Lung (tissue), 12 donors: ENCODE results near the gene SIK1. TPM values are rescaled to one million over a fixed set of nuclear protein-coding genes. Genes with fewer than 3 reads are reported as not detected.

Experiments
- ATAC-seq: fragments of 200-7000 bp; cut with Tn5 transposase; one replicate; pipeline ENCODE4 v1.9.1; 2020; ENCODE audit warnings: moderate number of reproducible peaks; ENCODE audit not compliant: insufficient read depth, low FRiP score
- DNase-seq, 3 donors: peaks; one replicate each; pipeline ENCODE4 v3.0.0-alpha.2; 2013 to 2017
- H3K27ac ChIP-seq, 2 donors: one replicate each; pipeline ENCODE4 v1.5.1; 2013; ENCODE audit warnings: mild to moderate bottlenecking in 2 of 2, moderate library complexity in 2 of 2, control low read depth in 1 of 2, inconsistent platforms in 1 of 2, low read depth in 1 of 2, low read length in 1 of 2
- H3K27me3 ChIP-seq, 3 donors: one replicate each; pipeline ENCODE4 v1.5.1; 2013; ENCODE audit warnings: low read length in 2 of 3; ENCODE audit not compliant: control insufficient read depth in 3 of 3, insufficient read depth in 3 of 3
- H3K36me3 ChIP-seq, 4 donors: one replicate each; pipeline ENCODE4 v1.5.1; 2013; ENCODE audit warnings: low read length in 4 of 4, mild to moderate bottlenecking in 1 of 4, moderate library complexity in 1 of 4; ENCODE audit not compliant: control insufficient read depth in 4 of 4, insufficient read depth in 4 of 4
- H3K4me1 ChIP-seq, 5 donors: one replicate each; pipeline ENCODE4 v1.5.1; 2013; ENCODE audit warnings: low read length in 5 of 5, mild to moderate bottlenecking in 2 of 5, moderate library complexity in 1 of 5; ENCODE audit not compliant: control insufficient read depth in 5 of 5, insufficient read depth in 5 of 5
- H3K4me3 ChIP-seq: one replicate; pipeline ENCODE4 v1.5.1; 2013; ENCODE audit warnings: mild to moderate bottlenecking, control low read depth, moderate library complexity
- H3K9ac ChIP-seq, 2 donors: one replicate each; pipeline ENCODE4 v1.5.1; 2013; ENCODE audit warnings: low read length in 2 of 2, control low read depth in 1 of 2; ENCODE audit not compliant: insufficient read depth in 1 of 2
- H3K9me3 ChIP-seq, 4 donors: one replicate each; pipeline ENCODE4 v1.5.1; 2013; ENCODE audit warnings: low read length in 3 of 4, mild to moderate bottlenecking in 1 of 4, moderate library complexity in 1 of 4; ENCODE audit not compliant: control insufficient read depth in 4 of 4, insufficient read depth in 3 of 4
- CTCF ChIP-seq: IDR thresholded peaks from 2 replicates; pipeline ENCODE4 v1.5.1; 2012; ENCODE audit warnings: mild to moderate bottlenecking; ENCODE audit errors: control extremely low read depth, extremely low read depth
- WGBS, 2 donors: extraction: QIAGEN DNeasy Blood & Tissue Kit; methylation state at CpG; one replicate each; pipeline ENCODE4 v1.1.7; 2013; 5-methylcytosine and 5-hydroxymethylcytosine counted together
- polyA plus RNA-seq, 2 donors: library from polyadenylated mRNA; stranded (reverse); fragments of 200-250 nt; gene quantifications; one replicate each; pipeline ENCODE4 v1.2.1, GENCODE V29; 2013
- total RNA-seq, 2 donors: library from RNA; depleted of rRNA in 1 of 2; stranded (reverse); fragments of >200 nt in 1 of 2; gene quantifications; one replicate each; pipeline ENCODE4 v1.2.1, GENCODE V29; 2014 to 2021
- donor health status: control.
- donor health status: control.
- donor health status: Bipolar disorder and iron deficiency.
- donor health status: healthy.
- donor health status: DM: yes; HTN: yes; CAD: no.

The SIK1 gene
- total and polyA plus RNA-seq, 4 donors, result 4.3 to 34.1 (median 22.7) TPM

GRCh38 chr21:43374228-43374885 is 52.6 kb downstream of the SIK1 start:
- H3K27me3 ChIP-seq, result no peaks in the 10 kb centered on the region
- no peak for DNase-seq
- no peak for ATAC-seq
- no peaks in the 10 kb centered on the region for H3K9me3 ChIP-seq
- peaks cover 0 to 35% (median 0%) of the 10 kb centered on the region in 5 donors for H3K4me1 ChIP-seq
- WGBS, 2 donors, result 95 to 96% methylated on average over 16 of the region's 16 CpGs
- H3K9ac ChIP-seq, result no peak overlapping the region
- H3K36me3 ChIP-seq, result no peaks in the 10 kb centered on the region
- no peak for TF ChIP-seq CTCF
- H3K27ac ChIP-seq, result no peak overlapping the region
- H3K4me3 ChIP-seq, result no peak overlapping the region

- WGBS, 2 donors, result 78 to 91% methylated on average over 21 of the region's 21 CpGs
- TF ChIP-seq CTCF, result no peak
- Histone ChIP-seq H3K4me3 (no peak overlapping the region), H3K36me3 (no peaks in the 10 kb centered on the region), H3K4me1 (peaks cover 0 to 36% (median 0%) of the 10 kb centered on the region in 5 donors), H3K27me3 (no peaks in the 10 kb centered on the region), H3K27ac (peak overlapping the region in 1 of 2 donors; percentile 52), H3K9ac (no peak overlapping the region), H3K9me3 (no peaks in the 10 kb centered on the region)
- DNase-seq, result peak; percentile 58 to 84 (median 62)
- ATAC-seq, result no peak
These were observed 53.3 kb downstream of the SIK1 start for GRCh38 chr21:43373362-43374227.

- TF ChIP-seq CTCF, result no peak
- H3K4me3 ChIP-seq, result no peak overlapping the region
- no peaks in the 10 kb centered on the region for H3K9me3 ChIP-seq
- no peaks in the 10 kb centered on the region for H3K27me3 ChIP-seq
- H3K27ac ChIP-seq, result peak overlapping the region in 1 of 2 donors; percentile 52
- no peaks in the 10 kb centered on the region for H3K36me3 ChIP-seq
- no peak overlapping the region for H3K9ac ChIP-seq
- peaks cover 0 to 36% (median 0%) of the 10 kb centered on the region in 5 donors for H3K4me1 ChIP-seq
- DNase-seq (no peak), ATAC-seq (peak; percentile 36)
- WGBS, 2 donors, result 82 to 89% methylated on average over 25 to 26 of the region's 26 CpGs
These were observed 54.1 kb downstream of the SIK1 start for GRCh38 chr21:43372663-43373361.
